ENCODE measurements around the gene HIF1A. TPM values are rescaled to one million over a fixed set of nuclear protein-coding genes. Genes with fewer than 3 reads are reported as not detected.

HIF1A gene
- total RNA-seq, 1 donor from 2014 or later, result 87.0 TPM

GRCh38 chr14:61700104-61700886 is 5.0 kb downstream of the HIF1A start:
- H3K36me3 ChIP-seq, result no peaks in the 10 kb centered on the region
- H3K9me3 ChIP-seq, result no peaks in the 10 kb centered on the region
- no peaks in the 10 kb centered on the region for H3K27me3 ChIP-seq
- no peak for TF ChIP-seq CTCF (IDR thresholded peaks at IDR 0.05)
- intact Hi-C loops (cut with DNase I), result no loop called here
- peak overlapping the region; percentile 10 to 95 for H3K4me3 ChIP-seq
- H3K27ac ChIP-seq, result no peak overlapping the region
- no peak for DNase-seq (ENCODE audit: low spot score in 2 of 2)
- H3K4me1 ChIP-seq, result peaks cover 3% of the 10 kb centered on the region in 2 donors

GRCh38 chr14:61701946-61702345 is 6.6 kb downstream of the HIF1A start:
- H3K4me3 ChIP-seq, result no peak overlapping the region
- no peak for TF ChIP-seq CTCF (IDR thresholded peaks at IDR 0.05)
- no peaks in the 10 kb centered on the region for H3K27me3 ChIP-seq
- no peak overlapping the region for H3K27ac ChIP-seq
- intact Hi-C loops (cut with DNase I), result no loop called here
- H3K4me1 ChIP-seq, result peaks cover 3% of the 10 kb centered on the region in 2 donors
- no peak for DNase-seq (ENCODE audit: low spot score in 2 of 2)
- no peaks in the 10 kb centered on the region for H3K36me3 ChIP-seq
- H3K9me3 ChIP-seq, result no peaks in the 10 kb centered on the region

GRCh38 chr14:61703342-61704129 is 8.2 kb downstream of the HIF1A start:
- intact Hi-C loops (cut with DNase I), result no loop called here
- peaks cover 0 to 3% of the 10 kb centered on the region in 2 donors for H3K4me1 ChIP-seq
- no peak overlapping the region for H3K4me3 ChIP-seq
- no peaks in the 10 kb centered on the region for H3K27me3 ChIP-seq
- no peak for DNase-seq (ENCODE audit: low spot score in 2 of 2)
- no peak for TF ChIP-seq CTCF (IDR thresholded peaks at IDR 0.05)
- H3K9me3 ChIP-seq, result no peaks in the 10 kb centered on the region
- no peak overlapping the region for H3K27ac ChIP-seq
- H3K36me3 ChIP-seq, result no peaks in the 10 kb centered on the region

GRCh38 chr14:61704554-61704953 is 9.2 kb downstream of the HIF1A start:
- Histone ChIP-seq H3K36me3 (no peaks in the 10 kb centered on the region), H3K4me3 (no peak overlapping the region), H3K9me3 (no peaks in the 10 kb centered on the region), H3K4me1 (no peaks in the 10 kb centered on the region), H3K27ac (no peak overlapping the region), H3K27me3 (no peaks in the 10 kb centered on the region)
- DNase-seq (ENCODE audit: low spot score in 2 of 2), result no peak
- TF ChIP-seq CTCF (IDR thresholded peaks at IDR 0.05), result no peak
- intact Hi-C loops (cut with DNase I), result no loop called here

GRCh38 chr14:61705017-61705416 is 9.7 kb downstream of the HIF1A start:
- Histone ChIP-seq H3K4me1 (no peaks in the 10 kb centered on the region), H3K36me3 (no peaks in the 10 kb centered on the region), H3K27me3 (no peaks in the 10 kb centered on the region), H3K27ac (no peak overlapping the region), H3K4me3 (no peak overlapping the region), H3K9me3 (no peaks in the 10 kb centered on the region)
- intact Hi-C loops (cut with DNase I), result no loop called here
- no peak for TF ChIP-seq CTCF (IDR thresholded peaks at IDR 0.05)
- DNase-seq (ENCODE audit: low spot score in 2 of 2), result no peak

Measured in ascending aorta (tissue), 2 donors.